ENCODE data around the gene SMIM13.

SMIM13 gene

DNA sequence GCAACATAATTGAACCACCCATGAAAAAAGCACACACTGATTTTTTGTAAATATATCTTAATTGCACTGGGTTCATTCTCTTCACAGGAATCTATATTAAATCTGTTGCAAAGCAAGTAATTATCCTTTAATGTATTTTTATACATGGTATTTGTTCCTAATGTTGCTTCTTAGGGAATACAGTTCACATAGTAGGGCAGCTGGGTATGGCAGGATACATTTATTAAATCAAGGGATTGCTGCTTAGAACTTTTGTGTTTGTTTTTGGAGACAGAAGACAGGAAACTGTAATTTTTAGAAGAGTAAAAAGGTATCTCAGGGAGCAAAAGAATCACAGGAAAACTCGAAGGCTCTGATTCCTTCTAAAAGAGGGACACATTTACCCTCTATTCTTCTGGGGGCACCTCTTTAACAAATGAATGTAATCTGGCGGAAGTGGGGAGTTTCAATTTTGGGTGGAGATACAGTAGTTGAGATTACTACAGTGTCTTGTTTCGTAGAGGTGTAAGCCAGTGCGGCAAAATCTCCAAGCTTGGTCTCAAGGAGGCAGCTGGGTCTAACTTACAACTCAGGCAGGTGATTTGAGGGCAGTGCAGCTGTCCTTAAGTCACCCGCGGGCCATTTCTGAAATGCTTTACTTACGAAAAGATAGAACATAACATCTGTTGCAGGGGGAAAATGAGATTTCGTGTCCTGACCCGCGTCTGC, 812 bp upstream of the SMIM13 start:
- peak overlapping the region; percentile 81 for H3K4me2 ChIP-seq (ENCODE audit: low read length)
- H3K27me3 ChIP-seq (ENCODE audit: control insufficient read depth, low read length): no peaks in the 10 kb centered on the region
- H4K20me1 ChIP-seq (ENCODE audit: control insufficient read depth, insufficient read depth, low read depth, low read length): no peaks in the 10 kb centered on the region
- H3F3A ChIP-seq (ENCODE audit: control insufficient read depth, insufficient read depth): no peaks in the 10 kb centered on the region
- no peaks in the 10 kb centered on the region for H3K9me3 ChIP-seq (ENCODE audit: control insufficient read depth, insufficient read depth, low read length)
- TF ChIP-seq EZH2phosphoT487 (IDR thresholded peaks at IDR 0.05; ENCODE audit: borderline replicate concordance, low read length): no peak
- no peaks in the 10 kb centered on the region for H3K9me2 ChIP-seq (replicated peaks; ENCODE audit: control insufficient read depth, low read length)
- H3K4me1 ChIP-seq (ENCODE audit: control insufficient read depth, low read length): peaks cover 31% of the 10 kb centered on the region
- peak overlapping the region; percentile 96 for H3K4me3 ChIP-seq (ENCODE audit: low read length)
- H3K79me2 ChIP-seq (ENCODE audit: control insufficient read depth, low read length): peaks cover 37% of the 10 kb centered on the region
- H3K27ac ChIP-seq (ENCODE audit: low read depth, low read length): peak overlapping the region; percentile 60
- 0 out of 2 replicates have a peak, but pooled peaks cover 2% of the 10 kb centered on the region for H3K36me3 ChIP-seq (ENCODE audit: control insufficient read depth, low read length)

DNA sequence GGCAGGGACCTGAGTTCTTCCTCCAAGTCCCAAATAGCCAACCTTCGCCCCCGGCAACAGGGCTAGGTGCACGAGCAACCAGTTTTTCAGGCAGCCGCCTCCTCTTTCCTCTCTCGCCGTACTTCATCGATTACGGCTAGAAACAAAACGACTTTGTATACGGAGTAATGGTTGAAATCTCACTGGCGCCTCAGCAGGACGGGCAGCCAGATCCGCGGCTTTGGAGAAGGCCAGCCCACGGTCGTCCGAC, 333 bp upstream of the SMIM13 start:
- Histone ChIP-seq H3K4me3 (ENCODE audit: low read length) (peak overlapping the region; percentile 96), H3K36me3 (ENCODE audit: control insufficient read depth, low read length) (0 out of 2 replicates have a peak, but pooled peaks cover 4% of the 10 kb centered on the region), H3K9me2 (replicated peaks; ENCODE audit: control insufficient read depth, low read length) (no peaks in the 10 kb centered on the region), H3K4me2 (ENCODE audit: low read length) (peak overlapping the region; percentile 81), H3K27ac (ENCODE audit: low read depth, low read length) (peak overlapping the region; percentile 60), H3K79me2 (ENCODE audit: control insufficient read depth, low read length) (peaks cover 42% of the 10 kb centered on the region), H3K27me3 (ENCODE audit: control insufficient read depth, low read length) (no peaks in the 10 kb centered on the region), H3F3A (ENCODE audit: control insufficient read depth, insufficient read depth) (no peaks in the 10 kb centered on the region), H4K20me1 (ENCODE audit: control insufficient read depth, insufficient read depth, low read depth, low read length) (no peaks in the 10 kb centered on the region), H3K9me3 (ENCODE audit: control insufficient read depth, insufficient read depth, low read length) (no peaks in the 10 kb centered on the region), H3K4me1 (ENCODE audit: control insufficient read depth, low read length) (peaks cover 31% of the 10 kb centered on the region)
- TF ChIP-seq, protein P1, sequence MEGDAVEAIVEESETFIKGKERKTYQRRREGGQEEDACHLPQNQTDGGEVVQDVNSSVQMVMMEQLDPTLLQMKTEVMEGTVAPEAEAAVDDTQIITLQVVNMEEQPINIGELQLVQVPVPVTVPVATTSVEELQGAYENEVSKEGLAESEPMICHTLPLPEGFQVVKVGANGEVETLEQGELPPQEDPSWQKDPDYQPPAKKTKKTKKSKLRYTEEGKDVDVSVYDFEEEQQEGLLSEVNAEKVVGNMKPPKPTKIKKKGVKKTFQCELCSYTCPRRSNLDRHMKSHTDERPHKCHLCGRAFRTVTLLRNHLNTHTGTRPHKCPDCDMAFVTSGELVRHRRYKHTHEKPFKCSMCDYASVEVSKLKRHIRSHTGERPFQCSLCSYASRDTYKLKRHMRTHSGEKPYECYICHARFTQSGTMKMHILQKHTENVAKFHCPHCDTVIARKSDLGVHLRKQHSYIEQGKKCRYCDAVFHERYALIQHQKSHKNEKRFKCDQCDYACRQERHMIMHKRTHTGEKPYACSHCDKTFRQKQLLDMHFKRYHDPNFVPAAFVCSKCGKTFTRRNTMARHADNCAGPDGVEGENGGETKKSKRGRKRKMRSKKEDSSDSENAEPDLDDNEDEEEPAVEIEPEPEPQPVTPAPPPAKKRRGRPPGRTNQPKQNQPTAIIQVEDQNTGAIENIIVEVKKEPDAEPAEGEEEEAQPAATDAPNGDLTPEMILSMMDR (IDR thresholded peaks at IDR 0.05; ENCODE audit: low read depth, low read length, poor library complexity, severe bottlenecking): no peak
- TF ChIP-seq EZH2phosphoT487 (IDR thresholded peaks at IDR 0.05; ENCODE audit: borderline replicate concordance, low read length): no peak

DNA sequence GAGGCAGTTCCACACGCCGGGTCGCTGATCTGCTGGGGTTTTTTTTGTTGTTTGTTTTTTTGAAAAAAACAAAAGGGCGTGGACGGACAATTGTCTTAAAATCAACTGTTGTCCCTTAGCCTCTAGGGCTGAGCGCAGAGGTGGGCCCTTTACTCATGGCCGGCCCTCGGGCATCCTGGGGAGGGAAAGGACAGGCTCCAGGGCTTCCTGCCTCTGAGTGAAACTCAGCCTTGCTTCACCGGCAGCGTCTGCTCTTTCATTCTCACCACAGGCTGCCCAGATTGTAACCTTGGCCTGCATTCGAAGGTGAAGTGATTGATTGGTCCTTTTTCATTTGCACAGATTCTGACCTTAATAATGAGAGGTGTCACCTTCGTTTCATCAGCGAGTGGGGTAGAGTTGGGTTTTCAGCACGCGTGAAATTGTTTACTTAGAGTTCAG, 797 bp downstream of the SMIM13 start:
- no peaks in the 10 kb centered on the region for H3K9me2 ChIP-seq (replicated peaks; ENCODE audit: control insufficient read depth, low read length)
- H3K4me1 ChIP-seq (ENCODE audit: control insufficient read depth, low read length): peaks cover 31% of the 10 kb centered on the region
- H3F3A ChIP-seq (ENCODE audit: control insufficient read depth, insufficient read depth): no peaks in the 10 kb centered on the region
- no peaks in the 10 kb centered on the region for H3K27me3 ChIP-seq (ENCODE audit: control insufficient read depth, low read length)
- H3K27ac ChIP-seq (ENCODE audit: low read depth, low read length): peak overlapping the region; percentile 58
- H3K4me3 ChIP-seq (ENCODE audit: low read length): peak overlapping the region; percentile 96
- H3K9me3 ChIP-seq (ENCODE audit: control insufficient read depth, insufficient read depth, low read length): no peaks in the 10 kb centered on the region
- H4K20me1 ChIP-seq (ENCODE audit: control insufficient read depth, insufficient read depth, low read depth, low read length): no peaks in the 10 kb centered on the region
- peaks cover 6% of the 10 kb centered on the region; the same call in 1 of the 2 replicates for H3K36me3 ChIP-seq (ENCODE audit: control insufficient read depth, low read length)
- peaks cover 54% of the 10 kb centered on the region for H3K79me2 ChIP-seq (ENCODE audit: control insufficient read depth, low read length)
- TF ChIP-seq, protein P1 (IDR thresholded peaks at IDR 0.05; ENCODE audit: low read depth, low read length, poor library complexity, severe bottlenecking): no peak
- TF ChIP-seq EZH2phosphoT487 (IDR thresholded peaks at IDR 0.05; ENCODE audit: borderline replicate concordance, low read length): no peak
- peak overlapping the region; percentile 89 for H3K4me2 ChIP-seq (ENCODE audit: low read length)

DNA sequence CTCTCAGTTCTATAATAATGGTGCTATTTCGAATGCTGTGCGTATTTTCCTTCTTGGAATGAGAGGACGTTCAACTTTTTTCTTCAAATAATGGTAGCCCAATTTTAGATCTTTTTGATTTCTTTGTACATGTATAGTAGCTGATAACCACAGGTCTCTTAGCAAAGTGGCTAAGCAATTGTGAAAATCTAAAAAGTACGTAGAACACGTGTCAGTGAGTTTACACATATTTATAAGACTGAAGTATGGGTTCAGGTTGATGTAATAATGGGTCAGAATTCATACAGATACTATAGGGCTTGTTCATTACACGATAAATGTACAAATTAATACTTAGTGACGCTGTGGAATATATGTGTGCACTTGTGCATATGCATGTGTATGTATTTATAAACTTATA, 1.3 kb downstream of the SMIM13 start:
- no peaks in the 10 kb centered on the region for H3K9me3 ChIP-seq (ENCODE audit: control insufficient read depth, insufficient read depth, low read length)
- peak overlapping the region; percentile 58; the same call in 1 of the 2 replicates for H3K27ac ChIP-seq (ENCODE audit: low read depth, low read length)
- peak overlapping the region; percentile 96 for H3K4me3 ChIP-seq (ENCODE audit: low read length)
- no peak for TF ChIP-seq EZH2phosphoT487 (IDR thresholded peaks at IDR 0.05; ENCODE audit: borderline replicate concordance, low read length)
- TF ChIP-seq, protein P1 (IDR thresholded peaks at IDR 0.05; ENCODE audit: low read depth, low read length, poor library complexity, severe bottlenecking): no peak
- H3K27me3 ChIP-seq (ENCODE audit: control insufficient read depth, low read length): no peaks in the 10 kb centered on the region
- no peaks in the 10 kb centered on the region for H3K9me2 ChIP-seq (replicated peaks; ENCODE audit: control insufficient read depth, low read length)
- H3K4me2 ChIP-seq (ENCODE audit: low read length): peak overlapping the region; percentile 89
- H3K4me1 ChIP-seq (ENCODE audit: control insufficient read depth, low read length): peaks cover 31% of the 10 kb centered on the region
- H3F3A ChIP-seq (ENCODE audit: control insufficient read depth, insufficient read depth): no peaks in the 10 kb centered on the region
- peaks cover 9% of the 10 kb centered on the region; the same call in 1 of the 2 replicates for H3K36me3 ChIP-seq (ENCODE audit: control insufficient read depth, low read length)
- H3K79me2 ChIP-seq (ENCODE audit: control insufficient read depth, low read length): peaks cover 59% of the 10 kb centered on the region
- H4K20me1 ChIP-seq (ENCODE audit: control insufficient read depth, insufficient read depth, low read depth, low read length): no peaks in the 10 kb centered on the region

Measured in DOHH2 (cell line).